ENCODE results near the gene CARS1.

- TF ChIP-seq CTCF (IDR thresholded peaks at IDR 0.05 in 4 of 5, conservative IDR thresholded peaks at IDR 0.05 in 1 of 5) (no peak), POLR2A (IDR thresholded peaks at IDR 0.05) (no peak)
Observed at GRCh38 chr11:3016861-3017260, 40.4 kb downstream of the CARS1 start.

Measured in gastrocnemius medialis (tissue), 4 donors.